HG02798 (cell line): ENCODE measurements around the gene ARHGEF4.
"Not testable (repeated sequence)": the region's sequence is repeated elsewhere in the genome, so short reads cannot be mapped to it uniquely, and the experiment has no call there.

ENCODE experiments used
- ATAC-seq: cut with Tn5 transposase; IDR thresholded peaks from one replicate; pipeline ENCODE4 v1.9.1; 2021; ENCODE audit warnings: mild to moderate bottlenecking; ENCODE audit not compliant: unreplicated experiment, poor library complexity

Gene ARHGEF4

GRCh38 chr2:130963849-130964793 lies 127.4 kb downstream of the ARHGEF4 start:
- no peak for ATAC-seq

GRCh38 chr2:130964931-130965330 lies 128.2 kb downstream of the ARHGEF4 start:
- ATAC-seq = no peak

- ATAC-seq = no peak
Observed at GRCh38 chr2:130966149-130966774, 129.5 kb downstream of the ARHGEF4 start.

- ATAC-seq = no peak
Observed at GRCh38 chr2:130966775-130967490, 130.2 kb downstream of the ARHGEF4 start.

GRCh38 chr2:130972410-130972809 lies 135.7 kb downstream of the ARHGEF4 start:
- peak; percentile 84 for ATAC-seq

- ATAC-seq = no peak
Observed at GRCh38 chr2:130975729-130976128, 139.0 kb downstream of the ARHGEF4 start.

- ATAC-seq = no peak
Observed at GRCh38 chr2:130976591-130977237, 140.0 kb downstream of the ARHGEF4 start.

- ATAC-seq = no peak
Observed at GRCh38 chr2:130977461-130978050, 140.8 kb downstream of the ARHGEF4 start.

- no peak for ATAC-seq
Observed at GRCh38 chr2:130981667-130982066, 145.0 kb downstream of the ARHGEF4 start.

- no peak for ATAC-seq
Observed at GRCh38 chr2:130985206-130985780, 148.6 kb downstream of the ARHGEF4 start.

- ATAC-seq = no peak
Observed at GRCh38 chr2:130985831-130986649, 149.3 kb downstream of the ARHGEF4 start.

- no peak for ATAC-seq
Observed at GRCh38 chr2:130986890-130987493, 150.3 kb downstream of the ARHGEF4 start.

GRCh38 chr2:130987519-130988425 lies 151.1 kb downstream of the ARHGEF4 start:
- no peak for ATAC-seq

- ATAC-seq = not testable (repeated sequence)
Observed at GRCh38 chr2:130991446-130991845, 154.7 kb downstream of the ARHGEF4 start.

- not testable (repeated sequence) for ATAC-seq
Observed at GRCh38 chr2:130992003-130992402, 155.3 kb downstream of the ARHGEF4 start.

- no peak for ATAC-seq
Observed at GRCh38 chr2:130996691-130997090, 160.0 kb downstream of the ARHGEF4 start.

- no peak for ATAC-seq
Observed at GRCh38 chr2:130997198-130997597, 160.5 kb downstream of the ARHGEF4 start.
